Measurements from ENCODE around the gene GYS1.
"Not testable (repeated sequence)": the region's sequence is repeated elsewhere in the genome, so short reads cannot be mapped to it uniquely, and the experiment has no call there.

GRCh38 chr19:49025088-49025487 is 32.0 kb upstream of the GYS1 start:
- TF ChIP-seq CTCF (IDR thresholded peaks at IDR 0.05; ENCODE audit: low read depth, low read length); EZH2phosphoT487 (IDR thresholded peaks at IDR 0.05; ENCODE audit: low read depth): not testable (repeated sequence)
